ENCODE measurements around the gene DNAH5.

The DNAH5 gene

DNA sequence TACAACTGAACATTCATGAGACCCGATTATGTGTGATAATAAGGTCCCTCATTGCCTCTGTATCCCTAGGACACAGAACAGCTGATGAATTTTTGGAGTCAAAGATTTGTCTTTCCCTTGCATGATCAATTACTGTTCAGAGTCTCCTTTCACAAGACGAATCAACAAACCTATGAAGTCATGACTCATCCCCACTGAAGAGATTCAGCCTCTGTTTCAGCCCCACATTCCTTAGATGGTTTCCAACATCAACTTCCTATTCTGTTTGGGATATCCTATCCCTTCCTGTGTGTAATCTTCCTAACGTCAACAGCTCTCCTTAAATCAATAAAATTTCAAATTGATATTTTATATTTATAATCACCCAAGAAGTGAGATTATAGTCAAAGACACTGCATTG lies 199.0 kb downstream of the DNAH5 start:
- H3K9me3 ChIP-seq (ENCODE audit: control insufficient read depth, low read length): no peaks in the 10 kb centered on the region
- no peaks in the 10 kb centered on the region for H3K36me3 ChIP-seq (ENCODE audit: control insufficient read depth, insufficient read depth, low read length)
- 66 to 72% methylated on average over 2 to 3 of the region's 3 CpGs for WGBS, 2 experiments
- no peak overlapping the region for H3K4me3 ChIP-seq (ENCODE audit: insufficient read depth, low read depth, low read length)
- H3K27ac ChIP-seq (ENCODE audit: insufficient read depth, low read depth, low read length, poor library complexity, severe bottlenecking): no peak overlapping the region
- no peaks in the 10 kb centered on the region for H3K4me1 ChIP-seq (ENCODE audit: control insufficient read depth, insufficient read depth, low read length)
- no peaks in the 10 kb centered on the region for H3K27me3 ChIP-seq (ENCODE audit: control insufficient read depth, insufficient read depth, low read length, poor library complexity, severe bottlenecking)

- Histone ChIP-seq H3K27ac (ENCODE audit: insufficient read depth, low read depth, low read length, poor library complexity, severe bottlenecking) (no peak overlapping the region), H3K27me3 (ENCODE audit: control insufficient read depth, insufficient read depth, low read length, poor library complexity, severe bottlenecking) (no peaks in the 10 kb centered on the region), H3K9me3 (ENCODE audit: control insufficient read depth, low read length) (no peaks in the 10 kb centered on the region), H3K4me1 (ENCODE audit: control insufficient read depth, insufficient read depth, low read length) (no peaks in the 10 kb centered on the region), H3K4me3 (ENCODE audit: insufficient read depth, low read depth, low read length) (no peak overlapping the region), H3K36me3 (ENCODE audit: control insufficient read depth, insufficient read depth, low read length) (no peaks in the 10 kb centered on the region)
- 80 to 95% methylated on average over 1 to 2 of the region's 2 CpGs for WGBS, 2 experiments
These were observed 204.0 kb downstream of the DNAH5 start for GRCh38 chr5:13740471-13740870.

DNA sequence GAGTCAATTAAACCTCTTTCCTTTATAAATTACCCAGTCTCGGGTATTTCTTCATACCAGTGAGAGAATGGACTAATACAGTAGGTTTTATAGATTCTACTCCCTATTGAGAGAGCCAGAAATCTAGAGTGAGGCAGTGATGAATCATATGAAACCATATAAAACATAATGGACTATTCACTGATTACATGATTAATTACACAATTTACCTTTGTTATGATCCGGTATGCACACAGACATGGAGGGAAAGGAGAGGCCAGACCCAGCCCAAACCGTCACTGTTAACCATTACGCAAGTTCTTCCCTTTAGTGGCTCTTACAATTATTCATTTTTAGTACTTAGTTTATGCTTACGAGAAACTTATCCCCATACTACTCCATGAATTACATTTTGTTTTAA lies 205.0 kb downstream of the DNAH5 start:
- no peak overlapping the region for H3K27ac ChIP-seq (ENCODE audit: insufficient read depth, low read depth, low read length, poor library complexity, severe bottlenecking)
- no peaks in the 10 kb centered on the region for H3K4me1 ChIP-seq (ENCODE audit: control insufficient read depth, insufficient read depth, low read length)
- H3K9me3 ChIP-seq (ENCODE audit: control insufficient read depth, low read length): no peaks in the 10 kb centered on the region
- WGBS, 2 experiments: 88 to 97% methylated on average over 4 of the region's 5 CpGs
- no peaks in the 10 kb centered on the region for H3K27me3 ChIP-seq (ENCODE audit: control insufficient read depth, insufficient read depth, low read length, poor library complexity, severe bottlenecking)
- H3K36me3 ChIP-seq (ENCODE audit: control insufficient read depth, insufficient read depth, low read length): no peaks in the 10 kb centered on the region
- H3K4me3 ChIP-seq (ENCODE audit: insufficient read depth, low read depth, low read length): no peak overlapping the region

DNA sequence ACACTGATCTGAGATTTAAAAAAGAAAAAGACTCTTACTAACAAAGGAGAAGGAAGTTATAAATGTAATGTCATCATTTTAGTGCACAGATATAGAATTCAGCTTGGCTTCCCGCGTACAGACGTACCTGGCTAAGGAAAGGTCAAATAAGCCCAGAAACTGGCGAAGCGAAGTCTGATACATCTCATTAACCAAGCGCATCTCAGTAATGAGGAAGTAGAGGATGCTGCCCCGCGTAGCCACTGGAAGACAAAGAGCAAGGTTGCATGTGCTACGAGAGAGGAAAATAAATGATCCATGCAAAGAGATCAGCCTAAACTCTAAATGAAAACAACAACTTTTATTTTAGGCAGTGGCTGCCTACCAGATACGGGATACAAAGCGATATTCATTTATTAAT lies 208.8 kb downstream of the DNAH5 start:
- no peak overlapping the region for H3K27ac ChIP-seq (ENCODE audit: insufficient read depth, low read depth, low read length, poor library complexity, severe bottlenecking)
- WGBS, 2 experiments: 96 to 100% methylated on average over 9 to 10 of the region's 11 CpGs
- H3K4me3 ChIP-seq (ENCODE audit: insufficient read depth, low read depth, low read length): no peak overlapping the region
- no peaks in the 10 kb centered on the region for H3K36me3 ChIP-seq (ENCODE audit: control insufficient read depth, insufficient read depth, low read length)
- H3K4me1 ChIP-seq (ENCODE audit: control insufficient read depth, insufficient read depth, low read length): no peaks in the 10 kb centered on the region
- no peaks in the 10 kb centered on the region for H3K27me3 ChIP-seq (ENCODE audit: control insufficient read depth, insufficient read depth, low read length, poor library complexity, severe bottlenecking)
- H3K9me3 ChIP-seq (ENCODE audit: control insufficient read depth, low read length): no peaks in the 10 kb centered on the region

DNA sequence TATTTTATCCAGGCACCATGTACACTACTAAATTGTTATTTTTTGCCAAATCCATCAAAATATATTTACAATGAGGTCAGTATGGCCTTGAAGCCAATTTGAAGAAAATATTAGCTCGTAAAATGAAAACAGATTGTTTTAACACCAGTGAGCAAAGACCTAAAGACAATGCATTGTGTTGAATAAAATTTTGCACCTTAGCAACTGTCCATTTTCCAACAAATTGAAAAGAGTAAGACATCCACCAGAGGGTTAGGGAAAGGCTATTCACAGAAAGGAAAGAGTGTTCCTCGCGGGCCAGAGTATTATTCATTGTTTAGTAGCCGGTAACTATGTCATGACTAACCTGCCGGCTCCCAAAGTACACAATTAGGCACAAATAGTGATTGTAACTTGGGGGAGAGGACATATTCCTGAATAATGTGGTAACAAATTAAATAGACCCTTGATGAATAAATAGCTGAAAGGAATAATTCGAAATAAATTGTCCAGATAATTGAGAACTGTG lies 213.3 kb downstream of the DNAH5 start:
- Histone ChIP-seq H3K9me3 (ENCODE audit: control insufficient read depth, low read length) (no peaks in the 10 kb centered on the region), H3K36me3 (ENCODE audit: control insufficient read depth, insufficient read depth, low read length) (no peaks in the 10 kb centered on the region), H3K4me1 (ENCODE audit: control insufficient read depth, insufficient read depth, low read length) (no peaks in the 10 kb centered on the region), H3K27ac (ENCODE audit: insufficient read depth, low read depth, low read length, poor library complexity, severe bottlenecking) (no peak overlapping the region), H3K27me3 (ENCODE audit: control insufficient read depth, insufficient read depth, low read length, poor library complexity, severe bottlenecking) (no peaks in the 10 kb centered on the region), H3K4me3 (ENCODE audit: insufficient read depth, low read depth, low read length) (no peak overlapping the region)
- 93 to 96% methylated on average over 6 of the region's 6 CpGs for WGBS, 2 experiments

- Histone ChIP-seq H3K27ac (ENCODE audit: insufficient read depth, low read depth, low read length, poor library complexity, severe bottlenecking) (no peak overlapping the region), H3K4me3 (ENCODE audit: insufficient read depth, low read depth, low read length) (no peak overlapping the region), H3K4me1 (ENCODE audit: control insufficient read depth, insufficient read depth, low read length) (no peaks in the 10 kb centered on the region), H3K27me3 (ENCODE audit: control insufficient read depth, insufficient read depth, low read length, poor library complexity, severe bottlenecking) (no peaks in the 10 kb centered on the region), H3K36me3 (ENCODE audit: control insufficient read depth, insufficient read depth, low read length) (no peaks in the 10 kb centered on the region), H3K9me3 (ENCODE audit: control insufficient read depth, low read length) (no peaks in the 10 kb centered on the region)
- 100% methylated on average over 2 of the region's 2 CpGs for WGBS, 2 experiments
These were observed 235.6 kb downstream of the DNAH5 start for GRCh38 chr5:13708906-13709305.

DNA sequence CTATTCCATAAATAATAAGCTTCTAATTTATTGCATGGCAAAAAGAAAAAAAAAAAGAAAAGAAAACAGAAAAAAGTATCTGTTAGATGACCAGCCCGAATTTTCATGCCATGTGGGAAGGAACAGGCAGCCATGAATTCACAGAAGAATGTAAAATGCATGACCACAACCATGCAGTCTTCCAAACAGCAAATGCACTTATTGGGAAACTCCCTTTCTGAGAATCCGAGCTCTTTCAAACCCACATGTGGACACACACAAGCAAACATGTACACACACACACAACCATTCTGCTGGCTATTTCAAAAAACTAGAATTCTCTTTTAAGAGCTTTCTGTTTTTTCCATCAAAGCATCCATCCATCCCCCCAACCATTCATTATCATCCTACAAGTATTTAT lies 236.1 kb downstream of the DNAH5 start:
- Histone ChIP-seq H3K27ac (ENCODE audit: insufficient read depth, low read depth, low read length, poor library complexity, severe bottlenecking) (no peak overlapping the region), H3K4me3 (ENCODE audit: insufficient read depth, low read depth, low read length) (no peak overlapping the region), H3K27me3 (ENCODE audit: control insufficient read depth, insufficient read depth, low read length, poor library complexity, severe bottlenecking) (no peaks in the 10 kb centered on the region), H3K36me3 (ENCODE audit: control insufficient read depth, insufficient read depth, low read length) (no peaks in the 10 kb centered on the region), H3K4me1 (ENCODE audit: control insufficient read depth, insufficient read depth, low read length) (no peaks in the 10 kb centered on the region), H3K9me3 (ENCODE audit: control insufficient read depth, low read length) (no peaks in the 10 kb centered on the region)
- WGBS, 2 experiments: 89 to 91% methylated on average over 2 of the region's 2 CpGs

GRCh38 chr5:13704396-13704795 lies 240.1 kb downstream of the DNAH5 start:
- H3K27me3 ChIP-seq (ENCODE audit: control insufficient read depth, insufficient read depth, low read length, poor library complexity, severe bottlenecking): no peaks in the 10 kb centered on the region
- no peaks in the 10 kb centered on the region for H3K9me3 ChIP-seq (ENCODE audit: control insufficient read depth, low read length)
- no peak overlapping the region for H3K4me3 ChIP-seq (ENCODE audit: insufficient read depth, low read depth, low read length)
- no peak overlapping the region for H3K27ac ChIP-seq (ENCODE audit: insufficient read depth, low read depth, low read length, poor library complexity, severe bottlenecking)
- H3K36me3 ChIP-seq (ENCODE audit: control insufficient read depth, insufficient read depth, low read length): no peaks in the 10 kb centered on the region
- H3K4me1 ChIP-seq (ENCODE audit: control insufficient read depth, insufficient read depth, low read length): no peaks in the 10 kb centered on the region
- 68 to 70% methylated on average over 4 of the region's 4 CpGs for WGBS, 2 experiments

DNA sequence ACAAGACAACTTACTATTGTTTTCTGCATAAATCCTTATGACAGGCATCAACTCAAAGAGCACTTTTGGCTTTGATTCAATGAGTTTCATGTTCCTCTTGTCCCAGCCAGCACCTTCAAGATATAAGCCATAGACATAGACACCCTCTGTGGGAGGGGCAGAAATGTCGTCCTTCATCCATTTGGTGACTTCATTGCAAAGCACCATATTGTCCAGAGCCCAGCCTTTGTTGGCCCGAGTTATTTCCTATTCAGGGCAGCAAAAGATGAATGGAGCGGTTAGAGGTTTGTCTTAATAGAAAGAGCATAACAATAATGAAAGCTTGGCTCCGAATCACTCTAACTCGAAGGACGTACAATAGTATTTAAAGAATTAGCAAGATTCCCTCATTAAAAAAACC lies 243.9 kb downstream of the DNAH5 start:
- WGBS, 2 experiments: 90 to 99% methylated on average over 6 of the region's 6 CpGs
- Histone ChIP-seq H3K4me1 (ENCODE audit: control insufficient read depth, insufficient read depth, low read length) (no peaks in the 10 kb centered on the region), H3K27ac (ENCODE audit: insufficient read depth, low read depth, low read length, poor library complexity, severe bottlenecking) (no peak overlapping the region), H3K9me3 (ENCODE audit: control insufficient read depth, low read length) (no peaks in the 10 kb centered on the region), H3K4me3 (ENCODE audit: insufficient read depth, low read depth, low read length) (no peak overlapping the region), H3K36me3 (ENCODE audit: control insufficient read depth, insufficient read depth, low read length) (no peaks in the 10 kb centered on the region), H3K27me3 (ENCODE audit: control insufficient read depth, insufficient read depth, low read length, poor library complexity, severe bottlenecking) (no peaks in the 10 kb centered on the region)

DNA sequence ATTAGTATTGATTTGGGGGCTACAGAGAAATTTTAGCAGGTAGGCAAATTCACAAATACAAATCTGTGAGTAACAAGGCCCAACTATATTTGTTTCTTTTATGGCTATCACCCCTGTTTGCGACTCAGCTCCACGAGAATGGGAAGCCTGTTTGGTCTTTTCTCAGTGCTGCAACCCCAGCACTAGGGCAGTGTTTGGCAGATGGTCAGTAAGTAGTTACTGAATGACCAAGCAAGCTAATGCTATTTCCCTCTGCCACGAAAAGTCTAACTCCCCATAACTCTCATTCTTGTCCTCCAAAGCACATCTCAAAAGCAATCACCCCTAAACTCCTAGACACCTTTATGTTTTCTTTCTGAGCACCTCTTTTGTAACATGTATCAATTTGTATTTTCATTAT lies 245.6 kb downstream of the DNAH5 start:
- H3K27ac ChIP-seq (ENCODE audit: insufficient read depth, low read depth, low read length, poor library complexity, severe bottlenecking): no peak overlapping the region
- H3K36me3 ChIP-seq (ENCODE audit: control insufficient read depth, insufficient read depth, low read length): no peaks in the 10 kb centered on the region
- no peaks in the 10 kb centered on the region for H3K4me1 ChIP-seq (ENCODE audit: control insufficient read depth, insufficient read depth, low read length)
- H3K27me3 ChIP-seq (ENCODE audit: control insufficient read depth, insufficient read depth, low read length, poor library complexity, severe bottlenecking): no peaks in the 10 kb centered on the region
- no peaks in the 10 kb centered on the region for H3K9me3 ChIP-seq (ENCODE audit: control insufficient read depth, low read length)
- WGBS, 2 experiments: 59 to 63% methylated on average over 3 of the region's 3 CpGs
- H3K4me3 ChIP-seq (ENCODE audit: insufficient read depth, low read depth, low read length): no peak overlapping the region

DNA sequence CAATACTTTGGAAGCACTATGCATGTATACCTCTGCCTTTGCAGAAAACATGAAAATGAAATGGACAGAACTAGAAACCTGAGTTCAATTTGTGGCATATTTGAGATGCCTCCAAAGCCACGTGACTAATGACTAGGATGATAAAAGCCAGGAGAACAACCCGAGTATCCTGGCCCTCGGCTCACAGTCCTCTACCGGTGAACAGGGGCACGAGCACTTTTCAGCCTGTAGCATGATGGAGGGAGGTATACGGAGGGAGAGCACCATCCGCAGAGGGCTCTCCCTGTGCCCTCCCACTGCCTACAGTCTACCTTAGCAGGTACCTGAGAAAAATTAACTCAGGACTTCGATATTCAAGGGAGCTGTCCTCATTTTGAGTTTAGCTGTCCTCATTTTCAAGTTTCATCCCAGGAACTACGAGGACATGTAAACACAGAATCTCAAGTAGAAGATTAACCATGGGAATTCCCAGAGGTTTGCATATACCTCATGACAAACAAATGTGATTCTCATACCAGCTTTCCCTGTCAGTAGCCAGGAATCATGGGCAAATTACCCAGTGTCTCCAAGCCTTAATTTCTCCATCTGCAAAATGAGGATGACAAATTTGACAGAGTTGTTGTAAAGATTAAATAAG lies 249.3 kb downstream of the DNAH5 start:
- H3K4me3 ChIP-seq (ENCODE audit: insufficient read depth, low read depth, low read length): no peak overlapping the region
- no peaks in the 10 kb centered on the region for H3K9me3 ChIP-seq (ENCODE audit: control insufficient read depth, low read length)
- 81 to 89% methylated on average over 8 to 9 of the region's 9 CpGs for WGBS, 2 experiments
- no peak overlapping the region for H3K27ac ChIP-seq (ENCODE audit: insufficient read depth, low read depth, low read length, poor library complexity, severe bottlenecking)
- no peaks in the 10 kb centered on the region for H3K4me1 ChIP-seq (ENCODE audit: control insufficient read depth, insufficient read depth, low read length)
- no peaks in the 10 kb centered on the region for H3K36me3 ChIP-seq (ENCODE audit: control insufficient read depth, insufficient read depth, low read length)
- no peaks in the 10 kb centered on the region for H3K27me3 ChIP-seq (ENCODE audit: control insufficient read depth, insufficient read depth, low read length, poor library complexity, severe bottlenecking)

Data from ectodermal cell (in vitro differentiated cells).